GM12873 (cell line): ENCODE measurements around the gene AFAP1.

ENCODE experiments used
- CTCF ChIP-seq: IDR thresholded peaks from 2 replicates; pipeline ENCODE4 v1.5.1; 2012; ENCODE audit warnings: low read depth, mild to moderate bottlenecking, moderate library complexity, low read length, control low read depth; ENCODE audit not compliant: insufficient read depth; ENCODE audit errors: missing control alignments

The AFAP1 gene

GRCh38 chr4:7939377-7940108 is at the start of gene AFAP1:
AFAP1 (minus strand) TSS chr4:7939861; CDS start chr4:7872078, 67,783 bp downstream.
- no peak for TF ChIP-seq CTCF

- no peak for TF ChIP-seq CTCF
These were observed 48.8 kb upstream of the AFAP1 start for GRCh38 chr4:7988437-7988836.

- peak; percentile 89 for TF ChIP-seq CTCF
These were observed 47.7 kb upstream of the AFAP1 start for GRCh38 chr4:7987148-7987989.

GRCh38 chr4:7985891-7986441 is 46.3 kb upstream of the AFAP1 start:
- TF ChIP-seq CTCF: no peak

GRCh38 chr4:7985072-7985471 is 45.4 kb upstream of the AFAP1 start:
- TF ChIP-seq CTCF: no peak

GRCh38 chr4:7984286-7984925 is 44.7 kb upstream of the AFAP1 start:
- no peak for TF ChIP-seq CTCF

GRCh38 chr4:7983296-7983695 is 43.6 kb upstream of the AFAP1 start:
- no peak for TF ChIP-seq CTCF
